GM18873 (cell line): ENCODE data around the gene EGLN2.
A peak's percentile ranks its signal among the peaks of the same experiment; 100 is the strongest.
"Not testable (repeated sequence)": the region's sequence is repeated elsewhere in the genome, so short reads cannot be mapped to it uniquely, and the experiment has no call there.

Experiments
- ATAC-seq: cut with Tn5 transposase; IDR thresholded peaks from one replicate; pipeline ENCODE4 v1.9.1; 2021; ENCODE audit warnings: mild to moderate bottlenecking, moderate library complexity, moderate number of reproducible peaks; ENCODE audit not compliant: unreplicated experiment, low FRiP score

The EGLN2 gene

GRCh38 chr19:40776364-40776763, 22.6 kb upstream of the EGLN2 start:
- ATAC-seq, result no peak

GRCh38 chr19:40776932-40777644, 21.9 kb upstream of the EGLN2 start:
- ATAC-seq, result peak; percentile 65

GRCh38 chr19:40777645-40777936, 21.4 kb upstream of the EGLN2 start:
- ATAC-seq, result no peak

DNA sequence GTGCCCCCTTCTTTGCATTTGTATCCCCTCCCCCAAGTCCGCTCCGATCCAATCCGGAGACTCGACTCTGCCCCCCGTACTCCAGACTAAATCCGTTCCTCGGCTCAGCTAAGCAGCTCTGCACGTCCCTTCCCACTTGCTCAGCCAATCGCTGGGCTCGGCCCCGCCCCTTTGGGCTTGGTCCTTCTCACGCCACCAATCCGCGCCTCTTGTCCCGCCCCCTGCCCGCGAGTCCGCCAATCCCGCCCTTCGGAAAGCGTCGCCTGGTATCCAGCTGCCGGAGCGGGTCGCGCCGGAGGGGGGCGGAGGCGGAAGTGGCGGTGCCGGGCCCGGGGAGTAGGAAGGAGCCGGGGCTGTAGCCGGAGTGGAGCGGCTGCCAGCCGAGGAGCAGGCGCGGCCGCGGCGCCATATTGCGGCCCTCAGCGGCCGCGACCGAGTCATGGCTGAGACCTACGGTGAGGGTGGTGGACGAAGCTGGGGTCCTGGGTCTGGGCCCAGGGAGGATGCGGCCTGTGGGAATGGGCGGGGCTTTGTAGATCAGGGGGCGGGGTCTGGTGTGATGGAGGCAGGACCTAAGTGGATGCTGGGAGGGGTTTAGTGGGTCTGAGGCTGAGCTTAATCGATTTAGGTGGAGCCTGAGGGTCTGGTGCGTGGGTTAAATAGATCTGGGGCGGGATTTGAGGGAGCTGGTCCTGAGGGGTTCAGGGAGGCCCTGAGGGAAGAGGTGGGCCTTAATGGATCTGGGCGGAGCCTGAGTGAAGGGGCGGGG, 20.9 kb upstream of the EGLN2 start, which contains the start of gene RAB4B:
Gene RAB4B (plus strand): TSS at position 311 of the 769 bp plus-strand sequence. CDS start 129 bp downstream, at position 440.
- peak; percentile 49 for ATAC-seq

DNA sequence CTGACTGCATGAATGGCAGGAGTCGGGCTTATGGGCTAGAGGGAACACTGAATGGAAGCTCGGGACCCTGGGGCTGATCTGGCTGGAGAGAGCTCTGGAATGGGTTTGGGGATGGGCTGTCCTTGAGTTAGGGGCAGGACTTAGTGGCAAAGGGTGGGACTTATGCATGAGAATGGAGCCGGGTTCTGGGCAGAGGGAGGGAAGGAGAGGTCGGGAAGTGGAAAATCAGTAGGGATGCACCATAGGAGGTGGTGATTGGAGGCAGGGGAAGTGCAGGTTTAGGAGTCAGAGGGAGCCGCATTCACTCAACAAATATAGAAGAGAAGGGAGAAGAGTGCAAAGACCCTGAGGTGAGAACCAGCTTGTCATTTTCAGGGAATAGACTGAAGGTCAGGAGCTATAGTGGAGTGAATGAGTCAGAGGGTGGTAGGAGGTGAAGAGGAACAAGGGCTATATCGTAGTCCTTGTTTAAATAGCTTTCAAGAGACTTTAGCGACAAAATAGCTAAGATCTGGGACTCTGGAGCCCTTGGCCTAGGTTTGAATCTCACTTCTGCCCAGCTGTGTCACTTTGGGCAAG, 20.2 kb upstream of the EGLN2 start:
- no peak for ATAC-seq

GRCh38 chr19:40780582-40780981, 18.4 kb upstream of the EGLN2 start:
- no peak for ATAC-seq

- ATAC-seq, result no peak
Measured at GRCh38 chr19:40781140-40781539, 17.9 kb upstream of the EGLN2 start.

DNA sequence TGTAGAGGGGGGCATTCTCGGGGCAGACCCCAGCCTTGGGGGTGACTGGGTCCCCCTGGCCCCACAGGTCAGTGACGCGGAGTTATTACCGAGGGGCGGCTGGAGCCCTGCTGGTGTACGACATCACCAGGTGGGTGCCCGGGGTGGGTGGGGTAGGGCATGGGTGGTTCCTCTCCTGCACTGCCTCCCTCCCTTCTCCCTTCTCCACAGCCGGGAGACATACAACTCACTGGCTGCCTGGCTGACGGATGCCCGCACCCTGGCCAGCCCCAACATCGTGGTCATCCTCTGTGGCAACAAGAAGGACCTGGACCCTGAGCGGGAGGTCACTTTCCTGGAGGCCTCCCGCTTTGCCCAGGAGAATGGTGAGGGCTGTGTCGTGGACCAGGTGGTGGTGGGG, 15.3 kb upstream of the EGLN2 start:
- ATAC-seq, result no peak

DNA sequence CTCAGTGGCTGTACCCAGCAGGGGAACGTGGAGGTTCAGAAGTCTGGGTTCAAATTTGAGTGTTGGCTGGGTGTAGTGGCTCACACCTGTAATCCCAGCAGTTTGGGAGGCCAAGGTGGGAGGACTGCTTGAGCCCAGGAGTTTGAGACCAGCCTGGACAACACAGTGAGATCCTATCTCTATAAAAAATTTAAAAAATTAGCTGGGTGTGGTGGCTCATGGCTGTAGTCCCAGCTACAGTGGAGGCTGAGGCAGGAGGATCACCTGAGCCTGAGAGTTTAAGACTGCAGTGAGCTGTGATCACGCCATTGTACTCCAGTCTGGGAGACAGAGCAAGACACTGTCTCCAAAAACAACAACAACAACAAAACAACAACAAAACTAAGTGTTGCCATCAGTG, 14.8 kb upstream of the EGLN2 start:
- ATAC-seq, result not testable (repeated sequence)

DNA sequence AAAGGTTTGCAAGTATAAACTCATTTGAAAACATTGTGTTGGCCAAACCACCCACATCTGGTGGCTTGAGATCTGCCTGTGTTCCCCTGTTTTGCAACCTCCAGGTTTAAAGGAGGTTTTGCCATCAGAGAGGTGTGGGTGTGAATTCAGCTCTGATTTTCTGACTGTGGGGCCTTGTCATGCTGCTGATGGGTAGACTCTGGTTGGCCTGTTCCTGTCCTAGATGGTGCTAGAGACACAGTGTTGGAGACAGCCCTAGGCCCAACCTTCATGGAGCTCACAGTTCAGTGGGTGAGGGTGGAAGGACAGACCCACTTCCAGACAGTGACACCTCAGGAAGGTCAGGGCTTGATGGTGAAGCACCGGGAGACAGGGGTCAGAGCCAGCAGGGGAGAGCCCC, 13.5 kb upstream of the EGLN2 start:
- ATAC-seq, result no peak

DNA sequence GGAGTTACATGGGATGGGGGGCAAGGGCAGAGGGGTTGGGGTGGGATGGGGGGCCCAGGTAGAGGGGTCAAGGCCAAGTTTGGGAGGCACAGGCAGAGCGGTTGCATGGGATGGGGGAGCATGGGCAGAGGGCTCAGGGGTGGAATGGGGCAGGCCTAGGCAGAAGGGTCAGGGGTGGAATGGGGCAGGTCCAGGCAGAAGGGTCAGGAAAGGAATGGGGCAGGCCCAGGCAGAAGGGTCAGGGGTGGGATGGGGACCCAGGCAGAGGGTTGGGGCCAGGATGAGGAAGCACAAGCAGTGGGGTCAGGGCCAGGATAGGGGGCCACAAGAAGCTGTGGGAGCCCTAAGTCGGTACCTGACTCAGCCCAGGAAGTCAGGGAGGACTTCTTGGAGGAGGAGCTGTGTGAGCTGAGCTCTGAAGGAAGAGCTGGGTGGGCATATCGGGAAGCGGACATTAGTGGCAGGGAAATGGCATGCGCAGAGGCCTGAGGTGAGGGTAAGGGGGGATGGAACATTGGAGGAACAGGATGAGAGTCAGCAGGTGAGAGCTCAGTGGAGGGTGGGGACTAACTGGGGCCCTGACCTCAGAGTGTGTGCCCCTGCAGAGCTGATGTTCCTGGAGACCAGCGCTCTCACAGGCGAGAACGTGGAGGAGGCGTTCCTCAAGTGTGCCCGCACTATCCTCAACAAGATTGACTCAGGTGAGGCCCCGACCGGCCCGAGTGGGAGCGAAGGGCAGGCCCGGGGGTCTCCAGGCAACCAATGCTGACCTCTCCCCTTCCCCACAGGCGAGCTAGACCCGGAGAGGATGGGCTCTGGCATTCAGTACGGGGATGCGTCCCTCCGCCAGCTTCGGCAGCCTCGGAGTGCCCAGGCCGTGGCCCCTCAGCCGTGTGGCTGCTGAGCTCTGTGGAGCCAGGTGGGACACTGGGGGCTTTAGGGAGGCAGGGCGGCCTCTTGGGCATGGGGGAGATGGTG, 12.6 kb upstream of the EGLN2 start:
- no peak for ATAC-seq

DNA sequence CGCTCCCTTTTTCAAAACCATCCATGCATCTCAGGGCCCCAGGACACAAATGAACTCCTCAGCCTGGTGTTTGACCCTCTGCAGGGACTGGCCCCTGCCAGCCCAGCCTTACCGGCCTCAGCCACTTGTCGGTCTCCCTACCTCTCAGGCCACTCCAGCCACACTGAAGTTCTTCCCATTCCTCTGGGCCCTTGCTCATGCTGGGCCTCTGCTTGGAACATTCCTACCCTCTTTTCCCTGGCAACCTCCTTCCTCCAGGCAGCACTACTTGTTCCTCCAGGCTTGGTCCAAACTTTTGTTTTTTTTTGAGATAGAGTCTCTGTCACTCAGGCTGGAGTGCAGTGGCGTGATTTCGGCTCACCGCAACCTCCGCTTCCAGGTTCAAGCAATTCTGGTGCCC, 7.6 kb upstream of the EGLN2 start:
- no peak for ATAC-seq

- ATAC-seq, result no peak
Measured at GRCh38 chr19:40791996-40792395, 7.0 kb upstream of the EGLN2 start.

GRCh38 chr19:40797166-40797962, 1.6 kb upstream of the EGLN2 start:
- ATAC-seq, result no peak

DNA sequence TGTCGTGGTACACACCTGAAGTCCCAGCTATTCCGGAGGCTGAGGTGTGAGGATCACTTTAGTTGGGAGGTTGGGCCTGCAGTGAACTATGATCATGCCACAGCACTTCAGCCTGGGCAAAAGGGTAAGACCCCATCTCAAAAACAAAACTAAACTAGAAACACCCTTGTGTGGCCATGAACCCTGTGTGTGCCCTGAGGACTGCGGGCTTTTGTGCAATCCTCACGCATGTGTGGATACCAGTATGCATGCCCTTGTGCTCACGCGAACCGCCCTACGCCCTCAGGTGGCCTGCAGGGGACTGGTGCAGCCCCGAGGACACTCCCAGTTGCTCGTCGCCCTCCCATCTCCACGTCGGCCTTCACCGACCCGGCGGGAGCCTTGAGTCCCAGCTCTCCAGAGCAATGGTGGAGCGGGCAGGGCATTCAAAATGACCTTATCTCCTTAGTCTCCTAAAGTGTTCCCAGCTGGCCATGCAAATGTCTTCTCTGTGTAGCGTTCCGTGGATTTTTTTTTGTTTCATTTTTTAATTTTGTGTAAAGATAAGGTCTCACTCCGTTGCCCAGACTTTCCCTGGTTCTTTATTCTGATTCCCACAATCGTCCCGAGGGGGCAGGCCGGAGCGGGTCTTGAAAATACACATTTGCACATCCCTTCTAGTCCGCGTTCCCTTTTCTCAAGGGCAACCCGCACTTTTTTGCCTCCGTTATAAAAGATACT, 868 bp upstream of the EGLN2 start:
- peak; percentile 17 for ATAC-seq

- no peak for ATAC-seq
Measured at GRCh38 chr19:40799558-40800338, 757 bp downstream of the EGLN2 start.

- no peak for ATAC-seq
Measured at GRCh38 chr19:40800339-40800996, 1.5 kb downstream of the EGLN2 start.

GRCh38 chr19:40800997-40801377, 2.0 kb downstream of the EGLN2 start:
- no peak for ATAC-seq
